Right renal pelvis (tissue), 4 donors: ENCODE data around the gene SLMAP. TPM values are rescaled to one million over a fixed set of nuclear protein-coding genes. Genes with fewer than 3 reads are reported as not detected.
"Not testable (repeated sequence)": the region's sequence is repeated elsewhere in the genome, so short reads cannot be mapped to it uniquely, and the experiment has no call there.

Experiments used
- DNase-seq, 4 donors: peaks; one replicate each; pipeline ENCODE4 v3.0.0-alpha.2; 2013; ENCODE audit warnings: low read depth in 4 of 4, low spot score in 3 of 4, missing footprints in 1 of 4
- polyA plus RNA-seq, 4 donors: library from polyadenylated mRNA; unstranded; fragments of 120-200 nt; gene quantifications; one replicate each; pipeline ENCODE4 v1.2.1, GENCODE V29; 2013; ENCODE audit not compliant: insufficient read length in 4 of 4

The SLMAP gene
- polyA plus RNA-seq, 4 donors, result 42.4 to 51.2 (median 46.1) TPM

DNA sequence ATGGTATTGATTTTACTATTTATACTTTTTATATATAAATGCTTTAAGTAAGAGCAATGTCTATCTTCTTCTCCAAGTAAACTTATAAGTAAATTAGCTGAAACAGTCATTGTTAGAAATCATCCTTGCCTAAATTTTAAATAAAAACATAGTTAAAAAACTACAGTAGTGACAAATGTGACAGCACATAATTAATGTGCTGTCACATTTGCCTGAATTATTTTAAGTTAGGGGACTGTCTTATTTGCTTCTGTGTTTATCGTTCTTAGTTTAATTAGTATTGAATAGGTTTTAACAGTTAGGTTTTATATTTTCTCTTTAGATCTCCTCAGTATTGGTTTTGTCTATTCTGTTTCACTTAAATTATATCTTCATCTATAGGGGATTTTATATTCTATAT is 36.1 kb downstream of the SLMAP start:
- no peak for DNase-seq

DNA sequence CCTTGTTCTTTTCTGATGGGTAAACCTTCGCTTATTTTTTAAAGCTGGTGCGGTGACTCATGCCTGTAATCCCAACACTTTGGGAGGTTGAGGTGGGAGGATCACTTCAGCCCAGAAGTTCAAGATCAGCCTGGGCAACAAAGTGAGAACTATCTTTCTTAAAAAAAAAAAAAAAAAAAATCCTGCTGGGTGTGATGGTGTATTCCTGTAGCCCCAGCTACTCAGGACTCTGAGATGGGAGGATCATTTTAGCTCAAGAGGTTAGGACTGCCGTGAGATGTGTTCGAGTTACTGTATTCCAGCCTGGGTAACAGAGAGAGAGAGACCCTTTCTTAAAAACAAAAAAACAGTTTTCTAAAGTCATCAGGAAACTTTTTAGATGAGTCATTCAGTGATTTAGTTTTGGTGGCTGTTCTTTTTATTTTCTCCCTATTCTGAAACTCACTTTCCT is 37.7 kb downstream of the SLMAP start:
- no peak for DNase-seq

DNA sequence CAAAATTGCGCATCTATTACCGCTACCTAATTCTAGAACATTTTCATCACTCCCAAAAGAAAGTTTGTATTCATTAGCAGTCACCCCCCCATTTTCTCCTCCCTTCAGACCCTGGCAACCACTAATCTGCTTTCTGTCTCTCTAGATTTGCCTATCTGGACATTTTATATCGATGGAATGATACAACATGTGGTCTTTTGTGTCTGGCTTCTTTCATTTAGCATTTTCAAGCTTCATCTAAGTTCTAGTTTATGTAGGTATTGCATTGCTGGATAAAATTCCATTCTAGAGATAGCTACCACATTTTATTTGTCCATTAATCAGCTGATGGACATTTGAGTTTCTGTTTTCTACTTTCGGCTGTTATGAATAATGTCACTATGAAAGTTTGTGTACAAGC is 38.4 kb downstream of the SLMAP start:
- no peak for DNase-seq

DNA sequence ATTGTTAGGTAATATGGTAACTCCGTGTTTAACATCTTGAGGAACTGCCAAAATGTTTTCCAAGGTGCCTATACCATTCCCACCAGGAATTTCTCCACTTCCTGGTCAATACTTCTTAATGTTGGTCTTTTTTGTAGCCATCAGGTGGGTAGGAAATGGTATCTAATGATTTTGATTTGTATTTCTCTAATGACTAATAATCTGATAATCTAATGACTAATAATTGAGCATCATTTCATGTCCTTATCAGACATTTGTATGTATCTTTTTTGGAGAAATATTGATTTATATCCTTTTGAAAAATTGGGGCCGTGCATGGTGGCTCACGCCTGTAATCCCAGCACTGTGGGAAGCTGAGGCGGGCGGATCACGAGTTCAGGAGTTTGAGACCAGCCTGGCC is 38.8 kb downstream of the SLMAP start:
- DNase-seq, result no peak

DNA sequence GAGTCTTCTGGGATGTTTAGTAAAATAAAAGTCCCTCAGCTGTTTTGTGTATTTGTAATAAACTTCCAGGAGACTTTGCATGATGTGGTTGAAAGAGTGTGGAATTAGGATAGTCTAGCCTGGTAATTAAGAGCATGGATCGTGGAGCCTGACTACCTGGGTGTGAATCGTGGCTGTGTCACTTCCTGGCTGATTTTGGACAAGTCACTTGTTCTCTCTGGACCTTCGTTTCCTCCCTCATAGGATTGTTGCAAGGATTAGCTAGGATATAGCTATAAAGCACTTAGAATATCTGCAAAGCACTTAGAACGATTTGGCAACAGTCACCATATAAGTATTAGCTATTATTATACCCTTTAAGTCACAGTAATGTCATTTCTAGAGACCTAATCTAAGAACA is 40.2 kb downstream of the SLMAP start:
- no peak for DNase-seq

DNA sequence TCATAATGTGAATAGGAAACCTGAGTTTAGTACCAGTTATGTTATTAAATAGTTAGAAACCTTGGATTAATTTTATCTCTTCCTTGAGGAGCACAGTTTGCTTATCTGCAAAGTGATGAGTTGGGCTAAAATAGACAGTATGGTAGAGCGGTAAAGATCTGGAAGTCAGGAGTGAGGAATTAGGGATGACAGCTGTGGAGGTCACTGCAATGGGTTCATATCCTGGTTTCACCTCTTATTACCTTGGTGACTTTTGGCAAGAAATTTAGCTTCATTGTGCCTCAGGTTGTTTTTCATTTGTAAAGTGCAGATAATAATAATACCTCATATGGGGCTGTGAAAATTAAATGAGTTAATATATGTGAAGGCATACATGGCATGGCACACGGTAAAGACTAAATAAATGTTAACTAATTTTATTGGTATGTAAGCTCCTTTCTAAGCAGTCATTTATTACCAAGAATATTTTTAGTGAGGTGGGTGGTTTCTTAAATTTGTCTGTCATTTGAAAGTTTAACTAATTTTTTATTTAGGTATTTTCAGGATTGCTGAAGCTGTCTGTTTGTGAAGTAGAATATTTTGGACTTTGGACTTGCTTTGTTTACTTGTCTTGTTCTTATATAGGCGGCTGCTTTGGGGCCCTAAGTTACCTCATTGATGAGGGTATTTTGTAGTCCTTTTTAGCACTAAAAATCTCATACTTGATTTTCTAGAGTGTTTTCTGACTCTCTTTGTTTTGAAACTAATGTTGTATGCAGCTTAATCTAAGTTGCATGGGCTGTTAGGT is 41.8 kb downstream of the SLMAP start:
- DNase-seq, result no peak

DNA sequence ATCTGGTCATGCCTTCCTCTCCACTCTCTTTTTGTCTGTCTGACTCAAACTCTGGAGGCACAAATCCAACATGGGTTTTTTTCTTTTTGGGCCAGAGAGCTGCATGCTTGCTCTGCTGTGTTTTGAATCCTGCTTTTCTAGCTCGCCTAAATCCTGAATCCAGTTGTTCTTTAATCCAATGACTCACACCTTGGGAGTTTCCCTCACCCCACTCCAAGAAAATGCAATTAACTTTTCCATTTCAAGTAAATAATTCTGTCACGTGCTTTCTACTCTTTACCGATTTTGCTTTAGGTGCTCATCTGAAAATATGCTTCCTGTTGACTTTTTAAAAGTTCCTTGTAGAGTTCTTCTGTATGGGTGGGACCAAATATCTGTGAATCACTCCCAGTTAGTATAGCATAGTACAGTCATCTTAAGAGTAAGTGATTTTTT is 47.6 kb downstream of the SLMAP start:
- no peak for DNase-seq

DNA sequence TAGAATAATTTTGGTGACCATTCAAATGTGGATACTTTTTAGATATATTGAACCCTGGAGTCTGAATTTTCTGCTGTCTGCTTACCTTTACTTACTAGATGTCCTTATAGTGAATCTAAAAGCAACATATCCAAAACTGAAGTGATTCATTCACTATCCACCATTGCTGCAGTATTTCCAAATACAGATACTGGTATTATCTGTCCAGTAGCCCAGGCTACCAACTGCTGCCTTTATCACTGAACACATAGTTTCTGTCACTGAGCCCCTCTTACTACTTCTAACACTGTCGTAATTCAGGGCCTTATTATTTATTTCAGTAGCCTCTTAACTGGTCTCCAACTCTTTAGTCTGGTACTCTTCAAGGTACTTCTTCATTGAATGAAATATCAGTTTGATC is 49.2 kb downstream of the SLMAP start:
- DNase-seq, result no peak

DNA sequence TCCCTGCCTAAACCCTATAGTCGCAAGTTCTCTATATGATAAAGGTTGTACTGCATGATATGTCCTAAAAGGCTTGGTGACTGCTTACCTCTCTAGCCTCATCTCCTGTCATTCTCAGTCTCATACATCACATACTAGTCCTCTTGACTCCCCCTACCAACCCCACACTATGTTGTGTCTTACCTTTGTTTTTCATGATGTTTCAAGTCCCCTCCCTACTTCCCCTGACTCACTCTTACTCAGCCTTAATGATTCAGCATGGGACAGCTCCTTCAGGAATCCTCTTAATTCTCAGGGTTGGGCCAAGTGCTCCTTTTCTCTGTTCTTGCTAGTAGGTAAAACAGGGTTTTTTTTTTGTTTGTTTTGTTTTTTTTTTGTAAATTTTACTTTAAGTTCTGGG is 49.6 kb downstream of the SLMAP start:
- no peak for DNase-seq

DNA sequence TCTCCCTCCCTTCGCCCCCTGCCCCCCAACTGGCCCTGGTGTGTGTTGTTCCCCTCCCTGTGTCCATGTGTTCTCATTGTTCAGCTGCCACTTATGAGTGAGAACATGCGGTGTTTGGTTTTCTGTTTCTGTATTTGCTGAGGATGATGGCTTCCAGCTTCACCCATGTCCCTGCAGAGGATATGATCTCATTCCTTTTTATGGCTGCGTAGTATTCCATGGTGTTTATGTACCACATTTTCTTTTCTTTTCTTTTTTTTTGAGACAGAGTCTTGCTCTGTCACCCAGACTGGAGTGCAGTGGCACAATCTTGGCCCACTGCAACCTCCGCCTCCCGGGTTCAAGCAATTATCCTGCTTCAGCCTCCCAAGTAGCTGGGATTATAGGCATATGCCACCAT is 50.1 kb downstream of the SLMAP start:
- not testable (repeated sequence) for DNase-seq

DNA sequence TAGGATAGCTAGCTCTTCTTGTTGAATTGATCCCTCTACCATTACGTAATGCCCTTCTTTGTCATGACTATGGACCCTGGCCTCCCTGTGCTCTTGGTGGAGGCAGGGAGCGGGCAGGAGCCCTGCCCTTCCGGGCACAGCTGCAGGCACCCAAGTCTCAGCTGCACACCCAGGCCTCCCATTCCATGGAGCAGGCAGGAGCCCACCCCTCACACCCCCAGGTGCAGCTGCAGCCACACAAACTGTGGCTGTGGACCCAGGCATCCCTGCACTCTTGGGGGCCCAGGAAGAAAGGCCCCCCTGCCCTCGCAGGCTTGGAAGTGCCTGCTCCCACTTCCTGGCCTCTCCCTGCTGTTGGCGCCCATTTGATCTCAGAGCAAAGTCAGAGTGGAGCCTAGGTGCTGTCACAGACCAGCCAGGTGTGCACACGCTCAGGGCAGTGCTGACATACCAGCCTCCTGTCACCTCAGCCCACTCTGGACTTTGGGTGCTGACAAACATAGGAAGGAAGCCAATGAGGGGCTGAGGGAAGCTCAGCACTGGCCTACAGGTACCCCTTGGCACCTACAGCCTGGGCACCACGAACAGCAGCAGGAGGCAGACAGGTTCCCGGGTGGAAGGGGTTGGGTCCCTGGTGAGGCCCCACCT is 53.0 kb downstream of the SLMAP start:
- no peak for DNase-seq

DNA sequence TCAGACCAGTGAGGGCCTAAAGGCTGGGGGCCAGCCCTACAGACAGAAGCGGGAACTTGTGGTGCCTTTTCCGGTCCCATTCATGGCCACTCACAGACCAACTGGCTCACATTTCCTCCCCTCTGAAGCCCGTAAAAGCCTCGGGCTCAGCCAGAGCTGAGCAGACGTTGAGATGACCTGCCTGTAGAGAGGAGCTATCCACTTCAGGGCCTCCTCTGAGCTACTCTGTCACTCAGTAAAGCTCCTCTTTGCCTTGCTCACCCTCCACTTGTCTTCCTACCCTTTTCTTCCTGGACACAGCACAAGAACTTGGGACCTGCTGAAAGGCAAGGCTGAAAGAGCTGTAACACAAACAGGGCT is 53.5 kb downstream of the SLMAP start:
- DNase-seq, result no peak

DNA sequence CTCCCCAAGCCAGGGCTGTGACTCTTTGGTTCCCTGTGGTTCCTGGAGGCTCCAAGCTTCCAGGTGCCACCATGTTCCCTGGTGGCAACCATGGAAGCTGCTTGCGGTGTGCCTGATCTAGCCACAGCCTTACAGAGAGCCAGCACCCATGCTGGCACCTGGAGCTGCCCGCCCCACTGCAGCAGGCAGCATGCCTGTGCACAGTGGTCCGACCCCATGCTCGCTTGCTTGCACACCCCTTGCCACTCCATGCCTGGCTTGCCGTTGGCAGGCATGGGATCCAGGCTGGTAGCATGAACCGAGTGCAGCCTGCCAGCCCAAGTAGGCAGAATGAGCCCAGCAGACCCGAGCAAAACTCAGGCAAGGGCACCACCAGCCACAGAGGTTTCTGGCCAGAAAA is 53.9 kb downstream of the SLMAP start:
- DNase-seq, result no peak

DNA sequence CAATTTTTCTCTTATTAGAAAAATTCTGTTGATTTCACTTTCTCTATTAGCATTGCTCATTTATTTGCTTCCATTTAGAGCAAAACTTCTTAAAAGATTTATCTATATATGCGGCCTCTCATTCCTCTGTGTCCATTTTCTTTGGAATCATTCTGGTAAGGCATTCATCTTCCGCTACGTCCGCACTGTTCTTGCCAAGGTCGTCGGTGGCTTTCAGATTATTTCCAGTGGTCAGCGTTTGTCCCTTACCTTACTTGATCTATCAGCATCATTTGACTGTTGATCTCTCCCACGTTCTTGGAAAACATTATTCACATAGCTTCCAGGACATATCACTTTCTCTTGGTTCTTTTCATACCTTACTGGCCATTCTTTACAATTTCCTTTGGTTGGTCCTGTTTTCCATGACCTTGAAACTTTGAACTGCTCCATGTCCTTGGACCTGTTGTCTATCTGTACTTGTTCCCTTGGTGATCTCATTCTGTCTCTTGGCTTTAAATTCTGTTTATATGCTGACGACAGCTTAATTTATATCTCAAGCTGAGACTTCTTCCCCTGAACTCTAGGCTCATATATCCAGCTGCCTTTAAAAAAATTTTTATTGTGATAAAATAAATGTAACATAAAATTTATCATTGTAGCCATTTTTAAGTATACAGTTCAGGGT is 54.5 kb downstream of the SLMAP start:
- no peak for DNase-seq

DNA sequence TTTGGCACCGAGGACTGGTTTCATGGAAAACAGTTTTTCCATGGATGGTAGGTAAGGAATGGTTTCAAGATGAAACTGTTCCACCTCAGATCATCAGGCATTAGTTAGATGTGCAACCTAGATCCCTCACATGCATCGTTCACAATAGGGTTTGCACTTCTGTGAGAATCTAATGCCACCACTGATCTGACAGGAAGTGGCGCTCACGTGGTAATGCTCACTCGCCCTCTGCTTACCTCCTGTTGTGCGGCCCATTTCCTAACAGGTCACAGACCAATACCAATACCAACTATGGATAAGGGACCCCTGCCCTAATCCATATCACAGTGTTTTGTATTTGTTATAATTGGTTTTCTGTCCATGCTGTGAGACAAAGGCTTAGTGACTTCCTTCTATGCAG is 58.9 kb downstream of the SLMAP start:
- no peak for DNase-seq

DNA sequence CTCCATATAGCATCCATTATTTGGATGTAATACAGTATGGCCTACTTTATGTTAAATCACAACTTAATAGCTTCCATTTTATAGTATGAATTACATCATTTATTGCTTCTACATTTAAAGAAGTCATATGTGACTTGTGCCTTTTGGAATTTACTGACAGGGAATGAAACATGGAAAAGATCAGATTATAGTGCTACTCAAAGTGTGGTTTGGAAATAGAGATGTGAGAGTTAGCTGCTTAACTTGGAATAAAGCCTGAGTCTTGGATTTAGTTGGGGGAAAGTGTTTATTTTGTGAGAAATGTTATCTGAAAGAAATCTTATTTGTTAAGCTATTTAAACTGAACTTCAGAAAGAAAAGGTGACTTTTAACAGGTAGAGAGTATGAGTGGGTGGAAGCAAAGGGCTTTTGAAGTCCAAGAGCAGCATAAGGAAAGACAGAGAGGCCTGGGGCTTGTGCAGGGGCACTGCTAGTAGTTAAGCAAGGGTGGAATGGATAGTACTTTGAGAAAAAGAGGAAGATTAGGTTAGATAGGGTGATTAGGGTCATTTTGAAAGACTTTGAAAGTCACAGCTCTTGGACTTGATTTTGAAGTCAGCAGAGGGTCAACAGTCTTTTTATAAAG is 60.5 kb downstream of the SLMAP start:
- DNase-seq, result no peak

DNA sequence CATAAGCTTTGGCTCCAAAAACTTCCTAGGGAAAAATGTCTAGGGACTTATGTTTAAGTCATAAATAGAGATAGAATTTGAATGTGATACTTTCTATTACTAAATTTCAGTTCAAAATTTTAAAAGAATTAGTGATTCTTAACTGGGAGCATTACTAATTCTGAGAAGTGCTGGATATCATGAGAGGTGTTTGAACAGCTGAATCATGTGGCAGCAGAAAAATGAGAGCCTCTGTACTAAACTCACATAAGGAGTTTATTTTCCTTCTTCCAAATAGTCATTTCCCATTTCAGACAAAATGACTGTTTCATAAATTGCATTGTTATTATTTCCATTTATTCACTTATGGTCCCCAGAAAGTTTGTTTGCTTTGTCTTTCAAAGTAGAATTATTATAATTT is 62.7 kb downstream of the SLMAP start:
- DNase-seq, result no peak

DNA sequence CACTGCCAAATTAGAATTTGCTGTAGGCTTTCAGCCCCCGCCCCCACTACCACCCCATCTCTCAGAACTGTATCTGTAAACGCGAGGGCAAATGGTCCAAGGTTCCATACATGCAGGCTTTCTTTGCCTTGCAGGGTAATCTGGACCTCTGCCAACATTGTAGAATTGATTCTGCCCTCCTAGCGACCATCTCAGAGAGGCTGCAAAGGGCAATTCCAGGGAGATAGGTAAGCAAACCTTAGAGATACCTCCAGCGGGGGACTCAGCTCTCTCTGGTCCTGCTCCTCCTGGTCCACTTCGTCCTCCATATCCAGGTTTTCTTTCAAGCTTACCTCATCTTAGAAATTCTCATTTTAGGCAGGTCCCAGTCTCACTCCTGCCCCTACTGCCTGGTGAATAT is 64.4 kb downstream of the SLMAP start:
- DNase-seq, result no peak

DNA sequence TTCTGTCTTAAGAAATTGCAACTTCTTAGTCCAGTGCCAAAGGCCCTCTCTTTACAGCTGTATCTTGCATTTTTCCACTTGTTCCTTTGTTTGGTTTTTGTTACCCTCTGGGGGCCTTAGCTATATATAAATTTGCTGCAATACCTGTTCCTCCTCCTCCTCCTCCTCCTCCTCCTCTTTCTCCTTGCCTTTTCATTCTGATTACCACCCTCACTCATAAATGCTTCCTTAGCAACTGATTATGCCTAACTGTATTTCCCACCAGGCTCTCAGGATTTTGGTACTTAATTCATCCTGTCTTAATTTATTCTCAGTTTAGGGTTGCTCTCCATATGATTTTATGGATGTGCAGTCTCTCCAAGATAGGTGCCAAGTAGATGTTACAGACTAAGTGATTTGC is 65.7 kb downstream of the SLMAP start:
- DNase-seq, result no peak

DNA sequence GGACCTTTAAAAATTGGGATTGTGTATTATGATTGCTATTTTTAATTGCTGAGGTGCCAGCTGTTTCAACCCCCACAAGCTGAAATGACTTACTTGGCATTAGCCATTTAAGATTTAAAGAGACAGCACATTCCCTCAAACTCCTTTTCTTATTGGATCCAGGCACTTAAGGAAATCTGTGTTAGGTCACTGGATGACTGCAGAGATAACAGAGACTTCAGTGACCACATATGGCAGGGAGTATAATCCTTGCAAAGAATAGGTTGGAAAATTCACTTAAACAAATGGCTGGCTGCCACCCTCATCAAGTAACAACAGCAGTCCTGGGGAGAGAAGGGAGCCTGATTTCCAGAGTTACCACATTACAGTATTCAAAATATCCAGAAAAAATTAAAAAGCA is 66.6 kb downstream of the SLMAP start:
- DNase-seq, result no peak

DNA sequence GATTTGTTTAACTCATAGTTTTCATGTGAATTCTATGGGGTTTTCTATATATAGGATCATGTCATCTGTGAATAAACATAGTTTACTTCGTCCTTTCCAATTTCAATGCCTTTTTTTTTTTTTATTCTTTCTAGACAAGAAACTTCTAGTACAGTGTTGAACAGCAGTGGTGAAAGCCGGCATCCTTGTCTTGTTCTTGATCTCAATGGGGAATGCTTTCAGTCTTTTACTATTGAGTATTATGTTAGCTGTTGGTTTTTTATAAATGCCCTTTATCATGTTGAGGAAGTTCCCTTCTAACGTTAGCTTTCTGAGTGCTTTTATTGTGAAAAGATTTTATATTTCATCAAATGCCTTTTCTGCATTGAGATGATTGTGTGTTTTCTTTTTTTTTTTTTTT is 69.0 kb downstream of the SLMAP start:
- DNase-seq, result no peak
